Spinal cord (tissue), 10 donors: ENCODE data around the gene PPARG. TPM values are rescaled to one million over a fixed set of nuclear protein-coding genes. Genes with fewer than 3 reads are reported as not detected.
"Not testable (repeated sequence)": the region's sequence is repeated elsewhere in the genome, so short reads cannot be mapped to it uniquely, and the experiment has no call there.

ENCODE experiments used
- DNase-seq, 6 donors: peaks; one replicate each; pipeline versions ENCODE4 v3.0.0 to v3.0.0-alpha.2; 2013 to 2015; ENCODE audit warnings: low spot score in 6 of 6, low read depth in 4 of 6
- H3K27ac ChIP-seq: one replicate; pipeline ENCODE4 v1.5.1; 2013; ENCODE audit warnings: low read depth, low read length, control low read depth
- H3K27me3 ChIP-seq: one replicate; pipeline ENCODE4 v1.6.1; 2013; ENCODE audit warnings: low read length; ENCODE audit not compliant: control insufficient read depth, insufficient read depth
- H3K36me3 ChIP-seq: one replicate; pipeline ENCODE4 v1.6.1; 2013; ENCODE audit warnings: low read length; ENCODE audit not compliant: control insufficient read depth, insufficient read depth
- H3K4me1 ChIP-seq: one replicate; pipeline ENCODE4 v1.6.1; 2013; ENCODE audit warnings: low read length; ENCODE audit not compliant: control insufficient read depth, insufficient read depth
- H3K4me3 ChIP-seq: one replicate; pipeline ENCODE4 v1.5.1; 2013; ENCODE audit warnings: low read depth, low read length, control low read depth
- H3K9me3 ChIP-seq: one replicate; pipeline ENCODE4 v1.6.1; 2013; ENCODE audit warnings: low read length; ENCODE audit not compliant: control insufficient read depth, insufficient read depth
- WGBS: methylation state at CpG from one replicate; pipeline ENCODE4 v1.1.5; 2013; ENCODE audit warnings: missing lambda C conversion rate; ENCODE audit not compliant: insufficient coverage; 5-methylcytosine and 5-hydroxymethylcytosine counted together
- polyA plus RNA-seq, 2 donors: library from polyadenylated mRNA; unstranded; fragments of 120-200 nt; gene quantifications; one replicate each; pipeline ENCODE4 v1.2.1, GENCODE V29; 2013; ENCODE audit not compliant: insufficient read length in 2 of 2
- total RNA-seq, 2 donors: library from RNA; depleted of rRNA in 1 of 2; stranded (reverse); fragments of 120-200 nt in 1 of 2; fragments of >200 nt in 1 of 2; gene quantifications; one replicate each; pipeline versions ENCODE4 v1.2.3 to v1.2.4, GENCODE V29; 2013 to 2014
- donor health status: healthy.

The PPARG gene
- total and polyA plus RNA-seq, 4 donors = 3.0 to 7.1 (median 3.8) TPM

DNA sequence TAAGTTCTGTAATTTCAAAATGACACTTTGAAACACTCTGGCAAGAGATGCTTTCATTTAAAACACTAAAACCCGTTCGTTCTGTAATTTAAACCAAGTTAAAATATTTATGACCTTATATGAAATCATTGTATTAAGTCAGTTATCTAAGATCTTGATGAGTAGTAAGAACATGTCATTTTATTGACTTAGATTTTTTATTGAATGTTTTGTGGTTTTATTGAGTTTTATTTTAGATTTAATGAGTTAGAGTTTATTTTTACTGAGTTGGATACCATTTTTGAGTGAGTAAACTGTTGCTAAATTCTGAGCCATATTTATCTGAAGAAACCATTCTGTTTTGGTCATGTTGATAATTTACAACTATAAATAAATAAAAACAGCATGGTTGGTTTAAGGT, 94.3 kb downstream of the PPARG start:
- Histone ChIP-seq H3K4me3 (no peak overlapping the region), H3K4me1 (no peaks in the 10 kb centered on the region), H3K27ac (no peak overlapping the region), H3K36me3 (no peaks in the 10 kb centered on the region), H3K27me3 (no peaks in the 10 kb centered on the region), H3K9me3 (no peaks in the 10 kb centered on the region)
- WGBS = no CpG with 5 or more reads among the region's 2 CpGs
- no peak for DNase-seq

DNA sequence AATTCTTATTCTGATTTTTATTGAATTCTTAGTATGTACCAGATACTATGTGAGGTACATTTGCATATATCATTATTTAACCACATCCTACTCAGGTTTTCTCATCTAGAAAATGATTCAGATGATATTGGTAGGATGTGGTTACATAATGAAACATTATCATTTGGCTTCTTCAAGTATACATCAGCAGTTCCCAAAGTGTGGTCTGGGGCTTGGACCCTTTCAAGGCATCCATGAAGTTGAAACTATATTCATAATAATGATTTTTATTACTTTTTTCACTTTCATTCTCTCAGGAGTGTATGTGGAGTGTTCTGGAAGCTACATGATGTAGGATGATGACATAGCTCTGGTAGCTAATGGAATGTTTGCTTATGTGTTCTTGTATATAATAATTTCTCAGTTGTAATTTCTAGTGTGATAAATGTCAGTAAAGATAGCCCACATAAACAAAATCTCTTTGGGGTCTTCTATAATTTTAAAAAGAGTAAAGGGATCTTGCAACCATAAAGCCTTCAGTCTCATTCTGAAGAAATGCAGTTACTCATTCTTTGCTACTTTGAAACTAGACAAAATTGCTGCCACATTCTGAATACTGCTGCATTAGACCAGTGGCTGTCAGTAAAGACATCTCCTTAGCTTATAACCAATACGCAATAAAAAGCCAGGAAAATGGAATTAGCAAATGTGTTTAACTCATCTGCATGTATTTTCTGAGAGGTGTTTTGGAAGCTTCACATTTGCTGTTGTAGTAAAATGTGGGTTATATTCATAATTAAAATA, 95.8 kb downstream of the PPARG start:
- no CpG with 5 or more reads among the region's 1 CpG for WGBS
- no peak overlapping the region for H3K4me3 ChIP-seq

DNA sequence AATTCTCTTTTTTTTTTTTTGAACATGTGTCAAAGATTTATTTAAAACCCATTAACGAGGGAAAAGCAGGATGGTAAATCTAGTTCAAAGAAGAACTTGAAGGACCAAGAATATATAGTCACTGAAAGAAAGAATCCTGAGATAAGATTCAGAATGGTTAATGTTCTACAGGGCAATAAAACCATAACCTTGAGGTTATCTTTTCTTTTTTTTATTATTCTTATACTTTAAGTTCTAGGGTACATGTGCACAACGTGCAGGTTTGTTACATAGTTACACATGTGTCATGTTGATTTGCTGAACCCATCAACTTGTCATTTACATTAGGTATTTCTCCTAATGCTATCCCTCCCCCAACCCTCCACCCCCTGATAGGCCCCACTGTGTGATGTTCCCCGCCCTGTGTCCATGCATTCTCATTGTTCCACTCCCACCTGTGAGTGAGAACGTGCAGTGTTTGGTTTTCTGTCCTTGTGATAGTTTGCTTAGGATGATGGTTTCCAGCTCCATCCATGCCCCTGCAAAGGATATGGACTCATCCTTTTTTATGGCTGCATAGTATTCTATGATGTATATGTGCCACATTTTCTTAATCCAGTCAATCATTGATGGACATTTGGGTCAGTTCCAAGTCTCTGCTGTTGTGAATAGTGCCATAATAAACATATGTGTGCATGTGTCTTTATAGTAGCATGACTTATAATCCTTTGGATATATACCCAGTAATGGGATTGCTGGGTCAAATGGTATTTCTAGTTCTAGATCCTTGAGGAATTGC, 97.8 kb downstream of the PPARG start:
- not testable (repeated sequence) for H3K27ac ChIP-seq, H3K4me3 ChIP-seq, DNase-seq, H3K4me1 ChIP-seq, H3K36me3 ChIP-seq, H3K27me3 ChIP-seq, H3K9me3 ChIP-seq
- no CpG with 5 or more reads among the region's 4 CpGs for WGBS

More for the DNA sequence above, 95.8 kb downstream of the PPARG start:
- H3K4me1 ChIP-seq = no peaks in the 10 kb centered on the region
- no peaks in the 10 kb centered on the region for H3K9me3 ChIP-seq
- H3K27me3 ChIP-seq = no peaks in the 10 kb centered on the region
- no peaks in the 10 kb centered on the region for H3K36me3 ChIP-seq
- H3K27ac ChIP-seq = no peak overlapping the region
- DNase-seq = no peak

DNA sequence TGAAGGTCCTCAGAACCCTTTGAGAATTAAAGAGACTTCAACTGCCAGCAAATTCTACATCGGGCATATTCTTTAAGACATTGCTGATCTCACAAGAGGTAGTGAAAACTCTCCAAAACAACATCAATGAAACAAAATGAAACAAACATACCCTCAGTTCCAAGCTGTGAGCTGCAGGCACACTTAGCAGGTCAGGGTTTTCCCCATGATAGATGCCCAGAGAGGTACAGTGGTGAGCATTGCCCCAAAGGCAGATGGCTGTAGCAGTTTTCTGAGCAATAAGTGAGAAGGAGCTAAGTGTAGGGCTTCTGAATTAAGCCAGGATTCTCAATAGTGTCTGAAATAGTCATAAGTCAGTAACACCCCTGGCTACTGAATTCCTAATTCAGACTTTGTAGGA, 99.3 kb downstream of the PPARG start:
- no peaks in the 10 kb centered on the region for H3K27me3 ChIP-seq
- no CpG with 5 or more reads among the region's 1 CpG for WGBS
- DNase-seq = no peak
- no peaks in the 10 kb centered on the region for H3K36me3 ChIP-seq
- H3K9me3 ChIP-seq = no peaks in the 10 kb centered on the region
- H3K4me3 ChIP-seq = no peak overlapping the region
- H3K4me1 ChIP-seq = no peaks in the 10 kb centered on the region
- no peak overlapping the region for H3K27ac ChIP-seq

DNA sequence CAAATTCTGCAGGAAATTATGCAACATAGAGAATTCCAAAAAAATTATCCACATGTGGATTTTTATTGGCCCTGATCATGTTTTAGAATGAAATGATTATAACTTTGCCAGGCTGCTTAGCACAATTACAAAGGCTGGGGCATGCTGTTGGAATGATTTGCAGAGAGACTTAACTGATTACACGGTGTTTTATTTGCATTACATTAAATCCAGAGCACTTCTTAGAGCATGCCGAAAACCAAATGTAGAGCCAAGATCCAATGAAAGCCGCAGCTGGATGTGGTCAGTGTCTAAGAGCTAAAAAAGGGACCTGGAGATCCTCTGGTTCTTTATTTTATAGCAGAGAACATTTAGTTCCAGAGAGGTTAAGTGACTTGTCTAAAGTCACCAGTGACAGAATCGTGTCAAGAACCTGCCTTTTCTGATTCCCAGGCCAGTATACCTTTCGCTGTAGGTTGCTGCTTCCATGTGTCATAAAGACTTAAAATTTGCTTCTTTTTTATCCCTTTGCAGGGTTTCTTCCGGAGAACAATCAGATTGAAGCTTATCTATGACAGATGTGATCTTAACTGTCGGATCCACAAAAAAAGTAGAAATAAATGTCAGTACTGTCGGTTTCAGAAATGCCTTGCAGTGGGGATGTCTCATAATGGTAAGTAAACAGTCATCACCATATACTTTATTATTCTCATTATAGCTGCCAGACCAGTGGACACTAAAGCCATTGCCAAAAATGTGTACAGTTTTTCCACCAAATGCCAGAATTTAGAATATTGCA, 103.4 kb downstream of the PPARG start:
- Histone ChIP-seq H3K27me3 (no peaks in the 10 kb centered on the region), H3K4me1 (no peaks in the 10 kb centered on the region), H3K36me3 (no peaks in the 10 kb centered on the region), H3K4me3 (no peak overlapping the region), H3K27ac (no peak overlapping the region), H3K9me3 (no peaks in the 10 kb centered on the region)
- 81% methylated on average over 3 of the region's 8 CpGs for WGBS
- peak in 1 of 6 donors; percentile 37 for DNase-seq

DNA sequence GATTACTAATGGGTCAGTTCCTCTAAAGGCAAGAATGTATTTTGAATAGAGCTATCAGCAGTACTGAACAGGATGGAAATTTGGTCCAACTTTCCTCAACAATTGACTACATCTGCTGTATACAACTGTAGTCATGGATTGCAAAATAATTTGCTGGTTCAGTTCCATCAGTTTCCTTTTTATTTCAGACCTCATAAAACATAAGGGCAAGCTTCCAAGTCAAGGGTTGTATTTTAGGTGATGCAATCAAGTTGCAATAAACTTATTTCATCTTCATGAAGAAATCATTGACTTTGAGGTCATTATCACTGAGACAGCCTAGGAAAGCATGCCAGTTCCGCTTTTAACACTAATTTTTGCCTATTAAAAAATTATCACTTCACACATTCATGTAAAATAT, 105.0 kb downstream of the PPARG start:
- no peak for DNase-seq
- no CpG with 5 or more reads among the region's 1 CpG for WGBS
- Histone ChIP-seq H3K4me1 (no peaks in the 10 kb centered on the region), H3K9me3 (no peaks in the 10 kb centered on the region), H3K4me3 (no peak overlapping the region), H3K27ac (no peak overlapping the region), H3K36me3 (no peaks in the 10 kb centered on the region), H3K27me3 (no peaks in the 10 kb centered on the region)

DNA sequence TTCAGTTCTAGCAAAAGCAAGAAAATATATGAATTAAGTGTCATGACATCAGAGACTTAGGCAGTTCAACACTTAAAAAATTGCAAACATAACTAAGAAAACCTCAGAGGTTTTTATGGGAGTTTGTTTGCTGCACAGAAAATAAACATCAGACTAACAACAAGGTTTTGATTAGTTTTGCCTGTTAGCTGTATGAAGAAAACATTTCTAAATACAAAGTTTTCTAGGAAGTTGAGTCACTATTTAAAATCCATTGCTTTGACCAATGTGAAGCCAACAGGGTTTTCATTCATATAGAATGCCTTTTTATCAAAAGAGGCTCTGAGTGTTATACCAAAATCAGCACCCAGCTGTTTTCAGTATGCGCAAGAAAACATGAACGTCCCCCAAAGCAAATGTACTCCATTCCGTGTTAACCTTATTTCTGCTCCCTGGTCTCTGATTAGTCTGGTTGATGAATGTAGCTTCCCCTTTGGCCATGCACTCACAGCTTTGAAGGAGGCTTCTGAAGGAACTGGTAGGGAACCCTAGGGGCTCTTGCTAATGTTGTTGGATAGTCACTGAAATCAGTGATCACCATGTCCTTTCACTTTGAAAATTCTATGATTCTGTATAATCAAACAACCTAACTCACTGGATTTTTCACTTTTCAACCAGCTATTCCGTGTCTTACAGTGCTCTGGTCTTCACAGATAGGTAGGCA, 105.8 kb downstream of the PPARG start:
- Histone ChIP-seq H3K4me1 (no peaks in the 10 kb centered on the region), H3K4me3 (no peak overlapping the region), H3K27ac (no peak overlapping the region), H3K9me3 (no peaks in the 10 kb centered on the region), H3K27me3 (no peaks in the 10 kb centered on the region), H3K36me3 (no peaks in the 10 kb centered on the region)
- no CpG with 5 or more reads among the region's 4 CpGs for whole genome bisulfite sequencing
- no peak for DNase-seq

DNA sequence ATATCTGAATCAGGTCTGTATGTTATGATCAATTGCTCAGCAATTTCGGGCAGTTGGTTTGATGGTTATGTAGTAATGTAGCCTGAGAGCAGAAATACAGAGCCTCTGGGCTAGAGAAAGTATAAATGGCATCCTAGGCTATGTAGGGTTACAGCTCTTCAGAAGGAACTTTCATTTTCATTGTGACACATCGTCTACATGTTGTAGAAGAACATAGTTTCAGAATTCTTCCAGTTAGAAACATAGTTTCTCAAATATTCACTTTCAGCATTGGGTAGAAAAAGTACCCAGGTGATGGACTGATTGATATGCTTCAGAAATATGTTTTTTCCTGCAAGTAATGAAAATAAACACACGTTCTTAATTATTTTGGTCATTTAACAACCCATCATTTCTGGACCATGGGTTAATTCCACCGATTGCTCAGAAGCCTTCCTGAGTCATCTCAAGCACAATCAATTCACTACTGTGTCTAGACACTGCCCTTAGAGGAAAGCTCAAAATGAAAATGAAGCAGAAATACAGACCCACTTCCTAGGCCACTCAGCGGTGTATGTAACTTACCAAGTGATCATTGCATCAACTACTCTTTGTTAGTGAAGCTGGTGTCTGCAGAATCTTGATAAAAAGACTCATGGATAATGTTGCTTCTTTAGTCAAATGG, 106.6 kb downstream of the PPARG start:
- 90% methylated on average over 3 of the region's 5 CpGs for WGBS
- H3K36me3 ChIP-seq = no peaks in the 10 kb centered on the region
- no peak overlapping the region for H3K27ac ChIP-seq
- DNase-seq = no peak
- H3K4me1 ChIP-seq = no peaks in the 10 kb centered on the region
- no peaks in the 10 kb centered on the region for H3K27me3 ChIP-seq
- H3K9me3 ChIP-seq = no peaks in the 10 kb centered on the region
- no peak overlapping the region for H3K4me3 ChIP-seq

DNA sequence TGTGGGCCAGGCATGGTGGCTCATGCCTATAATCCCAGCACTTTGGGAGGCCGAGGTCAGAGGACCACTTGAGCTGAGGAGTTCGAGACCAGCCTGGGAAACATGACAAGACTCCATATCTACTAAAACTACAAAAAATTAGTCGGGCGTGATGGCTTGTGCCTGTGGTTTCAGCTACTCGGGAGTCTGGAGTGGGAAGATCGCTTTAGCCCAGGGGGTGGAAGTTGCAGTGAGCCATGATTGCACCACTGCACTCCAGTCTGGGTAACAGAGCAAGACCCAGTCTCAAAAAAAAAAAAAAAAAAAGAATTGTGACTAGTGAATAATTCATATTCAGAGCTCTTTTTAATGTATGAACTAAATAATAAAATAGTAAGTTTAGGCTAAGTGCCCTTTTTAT, 107.6 kb downstream of the PPARG start:
- Histone ChIP-seq H3K4me1 (no peaks in the 10 kb centered on the region), H3K9me3 (no peaks in the 10 kb centered on the region), H3K36me3 (no peaks in the 10 kb centered on the region), H3K4me3 (no peak overlapping the region), H3K27ac (no peak overlapping the region), H3K27me3 (no peaks in the 10 kb centered on the region)
- 100% methylated on average over 1 of the region's 6 CpGs for WGBS
- no peak for DNase-seq
